Caco-2 (cell line): ENCODE data around the gene CWF19L1. TPM values are rescaled to one million over a fixed set of nuclear protein-coding genes. Genes with fewer than 3 reads are reported as not detected.
"Not testable (repeated sequence)": the region's sequence is repeated elsewhere in the genome, so short reads cannot be mapped to it uniquely, and the experiment has no call there.

Experiments
- BruUV-seq: library from RNA; stranded (reverse); fragments of 400-500 nt; replicated peaks from 2 replicates; lab custom pipeline; 2021; lab: Mats Ljungman, UMichigan
- CTCF ChIA-PET: fragments of 300-600 bp; sonication (Branson Sonifier 250); formaldehyde crosslinking; loops from one replicate; lab custom pipeline; 2022; ENCODE audit warnings: antibody characterized with exemption; lab: Charles Lee
- POLR2A ChIA-PET: fragments of 300-600 bp; sonication (Branson Sonifier 250); formaldehyde crosslinking; loops from one replicate; lab custom pipeline; 2022; ENCODE audit warnings: antibody characterized with exemption; lab: Charles Lee
- DNase-seq, 2 experiments: peaks; one replicate each; pipeline versions ENCODE4 v3.0.0 to v3.0.0-alpha.2; 2020 to 2022
- H3K27me3 ChIP-seq: replicated peaks from 2 replicates; pipeline ENCODE4 v1.6.0; 2011; ENCODE audit warnings: low read length; ENCODE audit not compliant: control insufficient read depth, insufficient read depth
- H3K36me3 ChIP-seq: 2 replicates; pipeline ENCODE4 v1.5.1; 2011; ENCODE audit warnings: low read length; ENCODE audit not compliant: control insufficient read depth, insufficient read depth
- H3K4me1 ChIP-seq: fragments of 250-450 bp; sonication (Bioruptor Pico); 2 replicates; pipeline ENCODE4 v1.5.1; 2020; ENCODE audit warnings: mild to moderate bottlenecking
- H3K4me3 ChIP-seq: 2 replicates; pipeline ENCODE4 v1.5.1; 2011; ENCODE audit warnings: low read depth, mild to moderate bottlenecking, control low read depth, low read length
- H3K9me3 ChIP-seq: fragments of 250-450 bp; sonication (Bioruptor Pico); 2 replicates; pipeline ENCODE4 v1.5.1; 2020; ENCODE audit warnings: mild to moderate bottlenecking, moderate library complexity
- H3K27ac Mint-ChIP-seq: one replicate; pipeline ENCODE4 v1.8.0; 2022; ENCODE audit warnings: mixed read lengths; ENCODE audit not compliant: unreplicated experiment
- H3K27me3 Mint-ChIP-seq: one replicate; pipeline ENCODE4 v1.8.0; 2022; ENCODE audit warnings: mixed read lengths; ENCODE audit not compliant: insufficient read depth, unreplicated experiment
- H3K36me3 Mint-ChIP-seq: one replicate; pipeline ENCODE4 v1.8.0; 2022; ENCODE audit warnings: mild to moderate bottlenecking, mixed read lengths; ENCODE audit not compliant: insufficient read depth, unreplicated experiment
- H3K4me1 Mint-ChIP-seq: one replicate; pipeline ENCODE4 v1.8.0; 2022; ENCODE audit warnings: low read depth, mixed read lengths; ENCODE audit not compliant: unreplicated experiment
- H3K4me3 Mint-ChIP-seq: one replicate; pipeline ENCODE4 v1.8.0; 2022; ENCODE audit warnings: mild to moderate bottlenecking, moderate library complexity, mixed read lengths; ENCODE audit not compliant: unreplicated experiment
- H3K9me3 Mint-ChIP-seq: one replicate; pipeline ENCODE4 v1.8.0; 2022; ENCODE audit warnings: mixed read lengths; ENCODE audit not compliant: unreplicated experiment
- CTCF ChIP-seq, 2 experiments: fragments of 200-600 bp in 1 of 2; IDR thresholded peaks; 1 replicate in 1 of 2; 2 replicates in 1 of 2; pipeline versions ENCODE4 v1.5.1 to v1.8.0; 2011 to 2022; ENCODE audit warnings: antibody characterized with exemption in 1 of 2, control low read depth in 1 of 2, inconsistent platforms in 1 of 2, low read depth in 1 of 2, low read length in 1 of 2, mild to moderate bottlenecking in 1 of 2, moderate library complexity in 1 of 2; ENCODE audit not compliant: insufficient read depth in 1 of 2, severe bottlenecking in 1 of 2, unreplicated experiment in 1 of 2
- intact Hi-C: fragments of 100-400 bp; cut with micrococcal nuclease; formaldehyde crosslinking; loops from one replicate; pipeline ENCODE4 v1.10.0; 2022; ENCODE audit not compliant: unreplicated experiment
- total RNA-seq: library from RNA; stranded (reverse); gene quantifications from 2 replicates; pipeline ENCODE4 v1.2.3, GENCODE V29; 2022

Gene CWF19L1
- total RNA-seq, 1 experiment from 2014 or later: 41.1 TPM

GRCh38 chr10:100303724-100304319 lies 36.4 kb upstream of the CWF19L1 start:
- TF ChIP-seq CTCF (IDR thresholded peaks at IDR 0.05; ENCODE audit: insufficient read depth in 1 of 2, low read depth in 1 of 2, low read length in 1 of 2, severe bottlenecking in 1 of 2, unreplicated experiment in 1 of 2): peak; percentile 59 to 70
- H3K4me1 ChIP-seq: peaks cover 29% of the 10 kb centered on the region
- no peaks in the 10 kb centered on the region for H3K36me3 ChIP-seq
- Mint-ChIP-seq H3K4me3 (no peak overlapping the region), H3K27ac (no peak overlapping the region), H3K4me1 (peaks cover 27% of the 10 kb centered on the region), H3K9me3 (peaks cover 21% of the 10 kb centered on the region), H3K36me3 (peaks cover 6% of the 10 kb centered on the region), H3K27me3 (no peaks in the 10 kb centered on the region)
- no peaks in the 10 kb centered on the region for H3K27me3 ChIP-seq
- no peak for DNase-seq
- intact Hi-C loops: loop anchor here (1.0 to 2.0 kb wide), 3 partner anchors 35 to 205 kb away; no protein-coding TSS in a partner anchor
- no peaks in the 10 kb centered on the region for H3K9me3 ChIP-seq
- CTCF ChIA-PET: interaction anchor here (0.6 to 1.6 kb wide), 8 partner anchors 17 to 420 kb away, joined by 3 to 6 read pairs (median 5); partner anchors contain the start of genes BLOC1S2 and PKD2L1
- BruUV-seq: no TSS peak
- no peak overlapping the region for H3K4me3 ChIP-seq
- POLR2A ChIA-PET: interaction anchor here (0.5 to 0.6 kb wide), 2 partner anchors 49 to 140 kb away, joined by 3 to 4 read pairs; no protein-coding TSS in a partner anchor

DNA sequence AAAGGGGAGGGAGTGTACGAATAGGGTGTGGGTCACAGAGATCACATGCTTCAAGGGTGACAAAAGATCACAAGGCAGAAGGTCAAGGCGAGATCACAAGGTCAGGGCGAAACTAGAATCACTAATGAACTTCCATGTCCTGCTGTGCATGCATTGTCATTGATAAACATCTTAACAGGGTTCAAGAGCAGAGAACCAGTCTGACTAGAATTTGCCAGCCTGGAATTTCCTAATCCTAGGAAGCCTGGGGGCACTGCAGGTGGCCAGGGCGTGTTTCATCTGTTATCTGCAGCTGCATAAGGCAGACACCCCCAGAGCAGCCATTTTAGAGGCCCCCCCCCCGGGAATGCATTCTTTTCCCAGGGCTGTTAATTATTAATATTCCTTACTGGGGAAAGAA lies 33.7 kb upstream of the CWF19L1 start:
- intact Hi-C loops: loop anchor here (1.0 to 2.0 kb wide), 2 partner anchors 14 to 34 kb away; partner anchors contain the start of genes BLOC1S2 and CWF19L1
- POLR2A ChIA-PET, H3K36me3 Mint-ChIP-seq, H3K27me3 Mint-ChIP-seq, H3K27me3 ChIP-seq, H3K4me3 Mint-ChIP-seq, H3K36me3 ChIP-seq, CTCF ChIA-PET, H3K4me3 ChIP-seq, BruUV-seq, H3K9me3 ChIP-seq: not testable (repeated sequence)
- peak; percentile 90 for DNase-seq
- Mint-ChIP-seq H3K9me3 (peaks cover 21% of the 10 kb centered on the region), H3K27ac (peak overlapping the region; percentile 53), H3K4me1 (peaks cover 27% of the 10 kb centered on the region)
- H3K4me1 ChIP-seq: peaks cover 29% of the 10 kb centered on the region

DNA sequence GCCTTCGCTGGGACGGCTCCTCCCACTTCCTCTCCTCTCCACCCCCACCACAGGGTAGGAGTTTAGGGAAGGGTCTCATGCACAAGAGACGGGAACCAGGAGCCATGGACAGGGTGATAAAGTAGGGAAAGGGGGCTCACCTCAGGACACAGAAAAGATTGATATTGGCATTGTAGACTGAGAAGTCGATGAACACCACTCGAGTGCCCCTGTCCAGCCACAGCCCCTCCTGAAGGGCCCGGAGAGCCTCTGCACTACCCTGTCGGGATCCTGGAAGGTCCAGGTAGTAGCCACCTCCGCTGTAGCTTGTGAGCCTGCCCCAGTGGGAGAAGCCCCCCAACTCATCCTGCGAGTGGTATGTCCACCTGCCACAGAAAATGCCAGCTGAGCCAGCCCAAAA lies 29.8 kb upstream of the CWF19L1 start:
- Mint-ChIP-seq H3K9me3 (peaks cover 21% of the 10 kb centered on the region), H3K27me3 (peaks cover 4% of the 10 kb centered on the region), H3K36me3 (peaks cover 6% of the 10 kb centered on the region), H3K4me1 (peaks cover 31% of the 10 kb centered on the region), H3K27ac (no peak overlapping the region), H3K4me3 (no peak overlapping the region)
- intact Hi-C loops: no loop called here
- Histone ChIP-seq H3K4me3 (no peak overlapping the region), H3K27me3 (no peaks in the 10 kb centered on the region), H3K36me3 (no peaks in the 10 kb centered on the region), H3K4me1 (peaks cover 29% of the 10 kb centered on the region), H3K9me3 (no peaks in the 10 kb centered on the region)
- POLR2A ChIA-PET: no interaction called here
- CTCF ChIA-PET: no interaction called here
- no peak for DNase-seq
- BruUV-seq: no TSS peak
- TF ChIP-seq CTCF (IDR thresholded peaks at IDR 0.05; ENCODE audit: insufficient read depth in 1 of 2, low read depth in 1 of 2, low read length in 1 of 2, severe bottlenecking in 1 of 2, unreplicated experiment in 1 of 2): no peak
